H1 (cell line): ENCODE results near the gene ZNF777.

ENCODE experiments used
- EZH2 ChIP-seq: fragments of 200-600 bp; sonication (generic); IDR thresholded peaks from 2 replicates; pipeline ENCODE4 v1.7.1; 2012; ENCODE audit warnings: low read depth, mild to moderate bottlenecking, moderate library complexity, low read length, inconsistent platforms; ENCODE audit not compliant: severe bottlenecking
- RAD21 ChIP-seq, 2 experiments: IDR thresholded peaks in 1 of 2; conservative IDR thresholded peaks in 1 of 2; 2 replicates each; pipeline ENCODE4 v1.6.1; 2011; ENCODE audit warnings: low read depth in 2 of 2, low read length in 2 of 2, improper control_type of control experiment in 1 of 2, inconsistent platforms in 1 of 2, mild to moderate bottlenecking in 1 of 2, moderate library complexity in 1 of 2
- TCF12 ChIP-seq: IDR thresholded peaks from 2 replicates; pipeline ENCODE4 v1.6.1; 2011; ENCODE audit warnings: low read depth, mild to moderate bottlenecking, low read length
- TF ChIP-seq, protein P1 (sequence below): IDR thresholded peaks from 2 replicates; pipeline ENCODE4 v1.6.1; 2012; ENCODE audit warnings: inconsistent platforms
- TF ChIP-seq, protein P2 (sequence below), 3 experiments: IDR thresholded peaks; 1 replicate in 2 of 3; 2 replicates in 1 of 3; pipeline versions ENCODE4 v1.5.1 to v1.6.1; 2011; ENCODE audit warnings: low read length in 3 of 3, mild to moderate bottlenecking in 3 of 3, inconsistent platforms in 2 of 3, low read depth in 1 of 3, moderate library complexity in 1 of 3; ENCODE audit not compliant: insufficient read depth in 1 of 3; ENCODE audit errors: control extremely low read depth in 1 of 3

DNA sequence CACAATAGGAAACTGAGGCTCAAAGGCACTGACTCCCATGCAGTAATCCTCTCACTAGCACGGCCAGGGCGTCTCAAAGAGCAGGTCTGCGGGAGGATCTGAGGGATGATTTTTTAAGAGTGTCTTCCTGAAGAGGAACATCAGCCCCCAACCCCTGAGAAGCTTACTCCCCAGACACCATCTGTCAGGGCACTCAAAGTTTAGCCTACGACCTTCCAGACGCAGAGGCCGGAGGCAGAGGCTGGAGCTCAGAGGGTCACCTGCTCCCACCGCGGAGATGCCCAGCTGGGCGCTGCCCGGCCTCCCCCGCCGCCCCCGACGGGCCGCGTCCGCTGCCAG, 1.7 kb downstream of the ZNF777 start:
- TF ChIP-seq RAD21 (IDR thresholded peaks at IDR 0.05 in 1 of 2, conservative IDR thresholded peaks at IDR 0.05 in 1 of 2; ENCODE audit: low read depth in 2 of 2, low read length in 2 of 2) (no peak), TCF12 (no peak), EZH2 (no peak)
- TF ChIP-seq, protein P1, sequence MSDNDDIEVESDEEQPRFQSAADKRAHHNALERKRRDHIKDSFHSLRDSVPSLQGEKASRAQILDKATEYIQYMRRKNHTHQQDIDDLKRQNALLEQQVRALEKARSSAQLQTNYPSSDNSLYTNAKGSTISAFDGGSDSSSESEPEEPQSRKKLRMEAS: no peak
- TF ChIP-seq, protein P2, sequence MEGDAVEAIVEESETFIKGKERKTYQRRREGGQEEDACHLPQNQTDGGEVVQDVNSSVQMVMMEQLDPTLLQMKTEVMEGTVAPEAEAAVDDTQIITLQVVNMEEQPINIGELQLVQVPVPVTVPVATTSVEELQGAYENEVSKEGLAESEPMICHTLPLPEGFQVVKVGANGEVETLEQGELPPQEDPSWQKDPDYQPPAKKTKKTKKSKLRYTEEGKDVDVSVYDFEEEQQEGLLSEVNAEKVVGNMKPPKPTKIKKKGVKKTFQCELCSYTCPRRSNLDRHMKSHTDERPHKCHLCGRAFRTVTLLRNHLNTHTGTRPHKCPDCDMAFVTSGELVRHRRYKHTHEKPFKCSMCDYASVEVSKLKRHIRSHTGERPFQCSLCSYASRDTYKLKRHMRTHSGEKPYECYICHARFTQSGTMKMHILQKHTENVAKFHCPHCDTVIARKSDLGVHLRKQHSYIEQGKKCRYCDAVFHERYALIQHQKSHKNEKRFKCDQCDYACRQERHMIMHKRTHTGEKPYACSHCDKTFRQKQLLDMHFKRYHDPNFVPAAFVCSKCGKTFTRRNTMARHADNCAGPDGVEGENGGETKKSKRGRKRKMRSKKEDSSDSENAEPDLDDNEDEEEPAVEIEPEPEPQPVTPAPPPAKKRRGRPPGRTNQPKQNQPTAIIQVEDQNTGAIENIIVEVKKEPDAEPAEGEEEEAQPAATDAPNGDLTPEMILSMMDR (IDR thresholded peaks at IDR 0.05; ENCODE audit: control extremely low read depth in 1 of 3, insufficient read depth in 1 of 3, low read depth in 1 of 3, low read length in 3 of 3): no peak
